Activated CD4-positive, alpha-beta T cell treated with anti-CD3 and anti-CD28 coated beads for 4 hours (primary cell): ENCODE data around the gene PTPRT.

ENCODE experiments used
- DNase-seq, 2 donors: peaks; one replicate each; pipeline ENCODE4 v3.0.0-alpha.2; 2020

PTPRT gene

DNA sequence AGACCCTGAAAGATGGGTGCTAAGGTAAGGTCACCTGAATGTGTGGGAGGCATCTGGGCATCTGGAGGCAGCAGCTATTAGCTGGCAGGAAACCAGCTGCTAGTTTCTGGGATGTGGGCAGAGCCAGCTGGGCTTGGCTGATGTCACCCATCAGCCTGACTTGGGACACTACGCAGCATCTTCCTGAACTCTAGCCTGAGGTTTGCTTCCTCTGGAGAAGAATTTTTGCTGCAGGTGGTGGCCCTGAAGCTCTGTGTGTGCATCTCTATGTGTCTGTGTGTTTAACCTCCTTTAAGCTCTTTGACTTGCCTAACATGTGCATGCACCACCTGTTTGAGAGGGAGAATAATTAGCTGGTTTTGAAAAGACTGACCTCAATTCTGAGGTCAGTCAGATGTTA lies 1106.4 kb downstream of the PTPRT start:
- DNase-seq: no peak

DNA sequence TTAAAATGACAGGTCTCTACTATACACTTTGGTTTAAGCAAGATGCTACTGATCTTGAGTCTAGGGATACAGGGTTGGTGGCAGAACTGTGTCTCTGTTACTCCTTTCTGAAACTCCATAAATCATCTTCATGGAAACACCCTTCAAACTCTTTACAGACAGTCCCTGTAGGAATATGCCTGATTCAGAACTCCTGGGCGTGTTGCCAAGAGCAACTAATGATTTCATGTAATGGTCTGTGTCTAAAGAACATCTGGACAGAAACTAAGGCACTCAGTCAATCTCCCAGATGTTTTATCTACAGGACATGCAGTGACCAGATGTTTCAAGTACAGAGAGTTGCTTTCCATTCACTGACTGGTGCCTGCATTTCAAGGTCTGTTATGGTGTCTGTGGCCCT lies 1107.1 kb downstream of the PTPRT start:
- no peak for DNase-seq

DNA sequence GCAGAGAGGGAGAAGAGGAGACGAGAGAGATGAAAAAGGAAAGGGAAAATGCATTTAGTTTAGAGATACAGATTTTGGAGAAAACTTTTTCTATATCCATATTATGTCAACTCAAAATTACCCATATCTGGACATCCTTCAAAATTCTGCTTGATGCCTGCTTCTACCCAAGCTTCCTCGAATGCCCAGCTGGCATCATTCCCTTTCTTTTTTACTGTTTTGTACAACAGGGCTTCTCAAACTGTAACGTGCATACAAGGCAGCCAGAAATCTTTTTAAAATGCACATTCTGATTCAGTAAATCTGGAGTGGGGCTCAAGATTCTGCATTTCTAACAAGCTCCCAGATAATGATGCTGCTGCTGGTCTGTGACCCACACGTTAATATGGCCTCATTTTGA lies 1108.8 kb downstream of the PTPRT start:
- no peak for DNase-seq

DNA sequence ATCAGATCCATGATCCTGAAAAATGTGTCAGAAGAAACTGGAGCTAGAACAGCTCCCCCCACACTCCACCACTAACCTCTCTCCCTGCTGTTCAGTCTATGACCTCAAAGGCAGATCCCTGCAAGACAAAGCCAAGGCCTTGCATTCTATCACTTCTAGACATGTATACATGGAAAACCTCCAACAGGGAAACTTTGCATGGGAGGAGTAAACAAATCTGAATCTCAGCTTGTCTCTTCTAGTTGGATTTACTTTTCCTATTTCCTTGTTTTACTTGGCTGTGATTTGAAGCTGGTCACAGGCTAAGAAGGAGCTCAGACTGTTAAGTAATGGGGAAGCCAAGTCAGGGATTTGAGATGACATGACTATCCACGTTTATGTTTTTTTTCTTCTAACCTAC lies 1114.8 kb downstream of the PTPRT start:
- no peak for DNase-seq

DNA sequence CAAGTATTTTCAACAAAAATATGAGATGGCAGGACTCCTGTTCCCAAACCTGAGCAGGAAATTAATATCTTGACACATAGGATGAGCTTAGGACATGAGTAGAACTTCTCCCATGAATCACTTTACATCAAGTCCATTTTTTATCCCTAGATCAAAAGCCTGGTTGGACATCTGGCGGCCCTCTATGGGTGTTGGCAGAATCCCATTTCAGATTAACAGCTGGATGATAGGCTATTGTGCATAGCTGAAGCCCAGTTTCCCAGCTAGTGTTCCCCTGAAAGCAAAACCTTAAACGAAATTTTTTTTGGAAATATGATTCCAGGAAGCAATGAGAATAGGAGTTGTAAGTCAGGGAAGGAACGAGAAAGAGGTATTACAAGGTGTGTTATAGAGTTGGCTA lies 1122.1 kb downstream of the PTPRT start:
- no peak for DNase-seq

DNA sequence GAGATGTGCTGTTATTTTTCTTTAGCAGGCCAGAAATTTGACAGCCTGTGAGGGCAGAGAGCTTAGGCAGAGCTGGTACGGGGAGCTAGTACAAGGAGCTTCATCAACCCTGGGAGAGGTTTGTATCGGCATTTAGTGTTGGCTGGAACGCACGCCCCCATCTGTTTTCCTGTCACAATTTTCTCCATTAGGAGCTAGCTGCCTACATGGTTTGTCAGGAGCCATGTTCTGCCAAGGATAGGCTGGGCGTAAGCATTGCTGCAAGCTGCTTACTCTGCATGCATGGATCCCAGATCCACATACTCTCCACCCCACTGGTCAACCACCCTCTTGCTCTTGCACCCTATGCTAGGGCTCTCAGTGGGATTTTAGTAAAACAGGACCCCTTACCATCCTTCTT lies 1122.5 kb downstream of the PTPRT start:
- DNase-seq: no peak

DNA sequence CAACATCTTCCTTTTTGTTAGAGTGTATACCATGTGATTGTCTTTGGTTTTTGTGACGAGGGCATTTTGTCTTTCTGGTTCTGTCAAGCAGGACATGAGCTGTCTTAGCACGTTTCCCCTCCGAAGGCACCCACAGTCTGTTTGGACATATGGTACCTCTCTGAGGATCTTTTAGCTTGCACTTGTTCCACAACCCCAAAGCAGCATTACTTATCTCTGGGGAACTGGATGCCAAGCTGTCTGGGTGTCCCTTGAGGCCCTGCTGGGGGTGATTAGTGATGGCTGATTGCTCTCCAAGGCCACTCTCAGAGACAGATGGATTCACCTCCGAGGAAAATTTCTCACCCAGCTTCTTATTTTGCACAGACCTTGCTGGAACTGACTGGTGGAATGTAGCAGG lies 1126.6 kb downstream of the PTPRT start:
- no peak for DNase-seq

DNA sequence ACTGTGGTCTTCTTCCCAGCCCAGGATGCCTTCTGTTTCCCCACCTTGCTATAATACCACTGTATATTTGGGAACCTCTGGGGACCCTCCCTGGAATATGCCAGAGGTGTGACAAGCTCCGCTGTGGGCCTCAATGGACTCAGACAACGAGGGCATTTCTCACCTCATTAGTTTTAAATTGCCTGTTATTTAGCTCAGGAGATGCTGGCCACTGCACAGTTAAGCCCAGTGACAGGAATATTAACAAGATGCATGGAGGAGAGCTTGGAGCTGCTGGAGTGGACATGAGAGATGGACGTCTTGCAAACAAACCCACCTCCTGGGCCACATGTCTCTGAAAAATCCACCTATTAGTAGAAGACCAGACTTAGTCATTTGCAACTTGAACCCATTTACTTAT lies 1136.4 kb downstream of the PTPRT start:
- DNase-seq: no peak

DNA sequence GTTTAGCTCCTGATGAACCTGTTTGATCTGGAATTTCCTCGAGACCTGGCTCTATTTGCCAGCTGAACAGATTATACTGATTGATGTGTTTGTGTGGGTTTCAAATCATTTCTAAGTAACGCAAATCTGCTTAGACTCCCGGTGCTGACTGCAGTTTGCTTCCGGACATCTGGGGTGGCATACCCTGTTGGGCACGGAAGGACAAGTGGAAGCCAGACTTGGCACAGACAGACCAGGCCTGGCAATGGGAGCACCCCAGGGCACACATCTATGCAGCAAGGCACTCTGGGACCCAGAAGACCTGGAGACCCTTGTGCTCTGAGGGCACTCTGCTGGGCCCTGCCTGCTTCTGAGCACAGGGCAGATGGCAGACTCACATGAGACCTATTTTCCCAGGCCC lies 1137.8 kb downstream of the PTPRT start:
- no peak for DNase-seq

DNA sequence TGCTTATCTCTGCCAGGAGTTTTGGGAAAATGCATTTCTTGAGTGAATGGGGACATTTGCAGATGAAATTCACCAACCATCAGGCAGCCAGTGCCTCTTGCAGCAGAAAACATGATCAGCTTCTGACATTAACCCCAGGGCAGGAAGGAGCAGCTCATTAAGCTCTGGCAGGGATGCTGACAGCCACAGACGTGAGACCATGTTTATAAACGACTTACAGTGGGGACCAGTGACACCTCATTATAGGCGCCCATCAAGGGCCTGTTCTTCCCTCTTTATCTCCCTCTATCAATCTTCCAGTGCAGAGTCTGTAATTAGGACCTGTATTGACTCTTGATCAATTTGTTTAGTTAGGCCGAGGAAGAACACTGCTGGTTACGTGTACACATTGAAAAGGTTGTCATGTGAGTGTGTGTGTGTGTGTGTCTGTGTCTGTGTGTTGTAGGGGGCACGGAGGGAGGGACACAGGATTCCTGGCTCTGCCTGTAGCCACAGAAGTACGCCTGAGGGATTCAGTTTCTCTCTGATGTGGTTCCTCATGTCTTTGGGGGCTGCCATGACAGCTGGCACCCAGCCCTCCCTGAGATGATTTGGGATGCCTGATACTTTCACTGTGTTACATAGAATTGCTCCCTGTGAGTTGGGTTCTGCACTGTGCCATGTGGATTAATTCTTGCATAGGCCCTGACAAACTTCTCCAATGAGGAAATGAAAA lies 1143.2 kb downstream of the PTPRT start:
- no peak for DNase-seq

DNA sequence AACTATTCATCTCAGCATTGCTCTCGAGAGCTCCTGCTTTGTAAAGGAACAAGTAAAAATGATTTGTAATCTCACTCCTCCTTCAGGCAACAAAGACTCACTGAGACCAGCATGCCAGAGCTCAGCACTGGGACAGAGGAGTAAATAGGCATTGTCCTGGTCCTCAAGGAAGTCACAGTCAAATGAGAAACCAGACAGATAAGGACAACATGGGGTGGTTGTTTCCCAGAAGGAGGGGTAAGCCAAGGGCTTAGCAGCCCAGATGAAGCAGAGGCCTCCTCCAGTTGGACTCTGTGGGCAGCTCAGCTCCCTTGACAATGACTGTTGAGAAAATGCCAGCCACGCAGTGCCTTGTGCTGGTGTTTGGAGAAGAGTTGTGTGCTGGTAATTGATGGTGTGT lies 1145.8 kb downstream of the PTPRT start:
- DNase-seq: no peak

DNA sequence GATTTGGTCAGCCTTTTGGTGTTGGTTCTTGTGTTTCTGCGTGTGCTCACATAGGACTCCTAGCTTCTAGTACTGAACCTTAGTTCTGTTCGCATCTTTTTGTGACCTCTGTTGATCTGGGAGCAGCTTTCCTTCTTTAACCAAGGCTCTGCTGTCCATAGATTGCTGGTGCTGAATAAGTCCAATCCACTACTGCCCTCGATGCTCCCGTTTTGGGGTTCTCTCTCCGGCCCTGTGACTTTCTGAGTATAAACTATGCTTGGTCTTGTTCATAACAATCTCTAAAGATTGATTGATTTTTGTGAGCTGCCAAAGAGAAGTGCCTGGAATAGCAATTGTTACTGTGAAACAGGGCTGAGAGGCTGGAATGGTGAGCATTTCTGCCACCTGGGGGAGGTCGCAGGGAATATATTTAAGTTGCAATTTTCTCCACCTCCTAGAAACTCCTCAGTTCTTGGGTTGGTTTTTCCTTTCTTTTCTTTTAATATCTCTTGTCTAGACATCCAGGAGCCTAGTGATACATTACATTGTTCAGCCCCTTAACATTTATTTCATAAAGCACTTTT lies 1148.6 kb downstream of the PTPRT start:
- no peak for DNase-seq

DNA sequence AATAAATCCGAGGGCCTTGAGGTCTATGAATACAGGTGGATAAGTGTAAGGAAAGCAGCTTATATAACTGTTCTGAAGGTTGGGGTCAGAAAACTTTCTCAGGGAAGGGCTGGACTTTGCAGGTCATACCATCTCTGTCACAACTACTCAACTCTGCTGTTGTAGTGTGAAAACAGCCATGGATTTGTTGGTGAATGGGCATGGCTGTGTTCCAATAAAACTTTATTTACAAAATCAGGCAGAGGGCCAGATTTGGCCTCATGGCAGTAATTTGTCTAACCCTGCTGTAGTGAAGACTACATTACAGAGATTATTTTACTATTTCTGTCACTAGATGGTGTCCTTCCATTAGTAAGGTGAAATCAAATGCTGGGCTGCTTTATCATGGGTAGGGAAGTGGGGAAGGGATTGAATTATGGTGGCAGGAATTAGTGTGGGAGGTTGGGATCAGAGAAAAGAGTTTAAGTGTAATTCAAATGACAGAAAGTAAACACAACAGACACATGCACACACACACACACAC lies 1161.9 kb downstream of the PTPRT start:
- DNase-seq: no peak

DNA sequence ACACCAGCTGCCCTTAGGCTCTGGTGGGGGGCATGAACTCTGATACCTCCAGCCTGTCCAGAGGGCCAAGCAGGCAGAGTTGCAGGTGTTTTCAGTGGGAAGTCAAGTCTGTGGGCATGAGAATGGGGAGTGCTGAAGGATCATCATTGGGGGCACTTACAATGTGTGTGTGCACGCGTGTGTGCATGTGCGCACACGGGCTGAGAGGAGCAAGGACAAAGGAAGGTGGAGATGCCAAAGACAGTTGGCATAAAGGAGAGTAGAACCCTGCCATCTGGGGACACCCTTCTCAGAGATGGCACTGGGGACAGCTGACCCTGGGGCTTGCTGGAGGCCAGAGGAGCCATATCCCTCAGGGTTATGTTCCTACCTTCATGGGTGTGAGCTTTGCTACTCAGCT lies 1163.1 kb downstream of the PTPRT start:
- no peak for DNase-seq

DNA sequence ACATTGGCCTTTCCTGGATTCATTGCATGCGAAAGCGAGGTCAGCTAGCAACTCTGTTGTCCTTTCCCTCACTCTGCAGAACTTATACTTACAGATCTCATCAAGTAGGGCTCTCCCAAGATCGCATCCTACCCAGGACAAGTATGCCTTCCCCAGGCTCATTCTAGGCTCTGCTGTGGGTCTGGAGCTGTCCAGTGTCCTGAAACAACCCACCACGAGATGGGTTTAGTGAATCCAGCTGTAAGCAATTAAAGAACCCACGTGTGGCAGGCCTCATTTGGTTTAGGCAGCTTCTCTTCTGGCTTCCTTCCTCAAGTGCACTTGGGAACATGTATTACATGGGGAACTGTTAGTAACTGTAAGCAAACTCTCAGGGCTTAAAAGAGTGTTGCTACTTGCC lies 1165.1 kb downstream of the PTPRT start:
- DNase-seq: no peak
